BLaER1 treated with 17β-estradiol and CSF1 and Interleukin-3, amounts not matched to agents 10 nM and 100 nM (cell line): ENCODE data around the gene RUNX1.

Source experiments
- H3K27ac ChIP-seq, 11 experiments: shearing (Covaris generic); formaldehyde crosslinking; 2 replicates each; pipeline ENCODE4 v1.8.1; 2022
- H3K27me3 ChIP-seq, 11 experiments: shearing (Covaris generic); formaldehyde crosslinking; 2 replicates each; pipeline ENCODE4 v1.8.1; 2022
- H3K36me3 ChIP-seq, 11 experiments: shearing (Covaris generic); formaldehyde crosslinking; 2 replicates each; pipeline ENCODE4 v1.8.1; 2022
- H3K4me1 ChIP-seq, 10 experiments: shearing (Covaris generic); formaldehyde crosslinking; 2 replicates each; pipeline ENCODE4 v1.8.1; 2022
- H3K4me2 ChIP-seq, 11 experiments: shearing (Covaris generic); formaldehyde crosslinking; 2 replicates each; pipeline ENCODE4 v1.8.1; 2022
- H3K4me3 ChIP-seq, 10 experiments: shearing (Covaris generic); formaldehyde crosslinking; 2 replicates each; pipeline ENCODE4 v1.8.1; 2022
- H3K9ac ChIP-seq, 11 experiments: shearing (Covaris generic); formaldehyde crosslinking; 2 replicates each; pipeline ENCODE4 v1.8.1; 2022
- H3K9me3 ChIP-seq, 11 experiments: shearing (Covaris generic); formaldehyde crosslinking; replicated peaks in 1 of 11; 2 replicates each; pipeline ENCODE4 v1.8.1; 2022
- H4K20me1 ChIP-seq, 11 experiments: shearing (Covaris generic); formaldehyde crosslinking; 2 replicates each; pipeline ENCODE4 v1.8.1; 2022
- Cebpa-rat ChIP-seq, 11 experiments: shearing (Covaris generic); IDR thresholded peaks; 2 replicates each; pipeline ENCODE4 v1.8.1; 2022

RUNX1 gene

GRCh38 chr21:34844924-34845238 lies 204.2 kb downstream of the RUNX1 start:
- peak overlapping the region in 2 of 11 experiments; percentile 18 to 57; a peak in 3 of 22 replicates for H3K9ac ChIP-seq
- H3K9me3 ChIP-seq: no peaks in the 10 kb centered on the region
- H3K27ac ChIP-seq: peak overlapping the region in 4 of 11 experiments; percentile 4 to 37 (median 8); a peak in 4 of 22 replicates
- H3K4me1 ChIP-seq: peaks cover 37 to 93% (median 71%) of the 10 kb centered on the region in 10 experiments
- peak overlapping the region in 6 of 11 experiments; percentile 8 to 86 (median 36); a peak in 9 of 22 replicates for H3K4me2 ChIP-seq
- no peaks in the 10 kb centered on the region for H3K27me3 ChIP-seq
- H3K36me3 ChIP-seq: peaks cover 94 to 97% (median 96%) of the 10 kb centered on the region in 11 experiments
- no peak for TF ChIP-seq Cebpa-rat (IDR thresholded peaks at IDR 0.05)
- H3K4me3 ChIP-seq: no peak overlapping the region
- H4K20me1 ChIP-seq: peaks cover 93 to 98% (median 96%) of the 10 kb centered on the region in 11 experiments

GRCh38 chr21:34844013-34844923 lies 204.8 kb downstream of the RUNX1 start:
- Histone ChIP-seq H3K4me1 (peaks cover 37 to 96% (median 76%) of the 10 kb centered on the region in 10 experiments), H3K9ac (peak overlapping the region in 2 of 11 experiments; percentile 18 to 57; a peak in 2 of 22 replicates), H3K9me3 (no peaks in the 10 kb centered on the region), H4K20me1 (peaks cover 94 to 98% (median 97%) of the 10 kb centered on the region in 11 experiments), H3K4me2 (peak overlapping the region in 5 of 11 experiments; percentile 8 to 86 (median 46); a peak in 7 of 22 replicates), H3K36me3 (peaks cover 96 to 98% (median 97%) of the 10 kb centered on the region in 11 experiments), H3K27ac (peak overlapping the region in 4 of 11 experiments; percentile 4 to 37 (median 8); a peak in 3 of 22 replicates), H3K4me3 (no peak overlapping the region), H3K27me3 (no peaks in the 10 kb centered on the region)
- TF ChIP-seq Cebpa-rat (IDR thresholded peaks at IDR 0.05): no peak

GRCh38 chr21:34843562-34843961 lies 205.5 kb downstream of the RUNX1 start:
- no peak for TF ChIP-seq Cebpa-rat (IDR thresholded peaks at IDR 0.05)
- peaks cover 35 to 99% (median 78%) of the 10 kb centered on the region in 10 experiments for H3K4me1 ChIP-seq

GRCh38 chr21:34841154-34841553 lies 207.9 kb downstream of the RUNX1 start:
- peaks cover 31 to 98% (median 78%) of the 10 kb centered on the region in 10 experiments for H3K4me1 ChIP-seq
- peaks cover 99 to 100% (median 100%) of the 10 kb centered on the region in 11 experiments for H3K36me3 ChIP-seq
- no peak overlapping the region for H3K4me3 ChIP-seq
- no peaks in the 10 kb centered on the region for H3K9me3 ChIP-seq
- 0 out of 22 replicates have a peak overlapping the region, but pooled peaks of 4 of the 11 experiments have one; percentile 2 to 7 (median 6) for H3K4me2 ChIP-seq
- TF ChIP-seq Cebpa-rat (IDR thresholded peaks at IDR 0.05): no peak
- no peaks in the 10 kb centered on the region for H3K27me3 ChIP-seq
- peaks cover 100% of the 10 kb centered on the region in 11 experiments for H4K20me1 ChIP-seq
- no peak overlapping the region for H3K9ac ChIP-seq
- no peak overlapping the region for H3K27ac ChIP-seq

More at GRCh38 chr21:34843562-34843961, 205.5 kb downstream of the RUNX1 start:
- no peak overlapping the region for H3K9ac ChIP-seq
- no peaks in the 10 kb centered on the region for H3K27me3 ChIP-seq
- H3K27ac ChIP-seq: no peak overlapping the region
- peaks cover 98 to 100% (median 100%) of the 10 kb centered on the region in 11 experiments for H4K20me1 ChIP-seq
- peak overlapping the region in 2 of 11 experiments; percentile 58 to 86; a peak in 1 of 22 replicates for H3K4me2 ChIP-seq
- H3K4me3 ChIP-seq: no peak overlapping the region
- peaks cover 98 to 100% (median 100%) of the 10 kb centered on the region in 11 experiments for H3K36me3 ChIP-seq
- H3K9me3 ChIP-seq: no peaks in the 10 kb centered on the region

GRCh38 chr21:34840693-34841092 lies 208.4 kb downstream of the RUNX1 start:
- TF ChIP-seq Cebpa-rat (IDR thresholded peaks at IDR 0.05): no peak
- Histone ChIP-seq H3K9ac (no peak overlapping the region), H4K20me1 (peaks cover 100% of the 10 kb centered on the region in 11 experiments), H3K4me3 (no peak overlapping the region), H3K27ac (no peak overlapping the region), H3K4me1 (peaks cover 31 to 98% (median 78%) of the 10 kb centered on the region in 10 experiments), H3K27me3 (no peaks in the 10 kb centered on the region), H3K36me3 (peaks cover 99 to 100% (median 100%) of the 10 kb centered on the region in 11 experiments), H3K9me3 (no peaks in the 10 kb centered on the region), H3K4me2 (peak overlapping the region in 4 of 11 experiments; percentile 1 to 23 (median 4); a peak in 1 of 22 replicates)

GRCh38 chr21:34838956-34839820 lies 209.9 kb downstream of the RUNX1 start:
- Histone ChIP-seq H3K4me1 (peaks cover 32 to 98% (median 76%) of the 10 kb centered on the region in 10 experiments), H3K9ac (no peak overlapping the region), H4K20me1 (peaks cover 100% of the 10 kb centered on the region in 11 experiments), H3K4me3 (no peak overlapping the region), H3K27ac (no peak overlapping the region), H3K9me3 (no peaks in the 10 kb centered on the region), H3K36me3 (peaks cover 99 to 100% (median 100%) of the 10 kb centered on the region in 11 experiments), H3K4me2 (peak overlapping the region in 3 of 11 experiments; percentile 1 to 8 (median 2); a peak in 2 of 22 replicates), H3K27me3 (no peaks in the 10 kb centered on the region)
- TF ChIP-seq Cebpa-rat (IDR thresholded peaks at IDR 0.05): no peak

GRCh38 chr21:34836933-34837505 lies 212.1 kb downstream of the RUNX1 start:
- no peaks in the 10 kb centered on the region for H3K27me3 ChIP-seq
- H3K9ac ChIP-seq: no peak overlapping the region
- H3K27ac ChIP-seq: peak overlapping the region in 1 of 11 experiments; percentile 69; a peak in 2 of 22 replicates
- peak overlapping the region; percentile 6 to 62 (median 47); a peak in 20 of 22 replicates for H3K4me2 ChIP-seq
- peaks cover 99 to 100% (median 100%) of the 10 kb centered on the region in 11 experiments for H3K36me3 ChIP-seq
- H3K4me1 ChIP-seq: peaks cover 32 to 96% (median 71%) of the 10 kb centered on the region in 10 experiments
- H3K4me3 ChIP-seq: no peak overlapping the region
- TF ChIP-seq Cebpa-rat (IDR thresholded peaks at IDR 0.05): no peak
- H4K20me1 ChIP-seq: peaks cover 92 to 100% (median 100%) of the 10 kb centered on the region in 11 experiments
- H3K9me3 ChIP-seq: no peaks in the 10 kb centered on the region
